ENCODE measurements around the gene TOPORS. TPM values are rescaled to one million over a fixed set of nuclear protein-coding genes. Genes with fewer than 3 reads are reported as not detected.

TOPORS gene
- total and polyA plus RNA-seq, 2 donors (not counting 1 experiment from before 2014, with no cell fraction given): 10.1 to 21.4 TPM

GRCh38 chr9:32570262-32570661, 17.9 kb upstream of the TOPORS start:
- Histone ChIP-seq H3K27me3 (replicated peaks in 1 of 4; ENCODE audit: control extremely low read depth in 1 of 4, control insufficient read depth in 3 of 4, insufficient read depth in 4 of 4, low read length in 3 of 4) (no peaks in the 10 kb centered on the region), H3K9ac (ENCODE audit: low read length) (no peak overlapping the region), H3K79me2 (ENCODE audit: control insufficient read depth, insufficient read depth, low read length) (peaks cover 65% of the 10 kb centered on the region), H4K20me1 (ENCODE audit: control insufficient read depth, insufficient read depth, low read length, poor library complexity, severe bottlenecking) (no peaks in the 10 kb centered on the region), H3K4me2 (replicated peaks; ENCODE audit: low read depth, low read length, poor library complexity, severe bottlenecking) (no peak overlapping the region), H3K9me3 (ENCODE audit: control extremely low read depth in 1 of 3, control insufficient read depth in 2 of 3, insufficient read depth in 1 of 3, low read length in 2 of 3) (no peaks in the 10 kb centered on the region), H2AFZ (ENCODE audit: insufficient read depth, low read depth, low read length, poor library complexity, severe bottlenecking) (no peak overlapping the region), H3K4me1 (ENCODE audit: control insufficient read depth in 2 of 2, insufficient read depth in 2 of 2, low read length in 2 of 2) (peaks cover 15 to 17% of the 10 kb centered on the region in 2 donors), H3K36me3 (replicated peaks in 1 of 2; ENCODE audit: control extremely low read depth in 1 of 2, control insufficient read depth in 1 of 2, extremely low read depth in 1 of 2, insufficient read depth in 2 of 2, low read length in 1 of 2) (peaks cover 2 to 20% of the 10 kb centered on the region in 2 experiments), H3K27ac (ENCODE audit: low read length in 2 of 2) (no peak overlapping the region), H3K4me3 (ENCODE audit: control extremely low read depth in 1 of 5, extremely low read depth in 1 of 5, insufficient read depth in 1 of 5, low read depth in 2 of 5, low read length in 4 of 5) (no peak overlapping the region)
- Mint-ChIP-seq H3K4me3 (no peak overlapping the region), H3K27me3 (no peaks in the 10 kb centered on the region), H3K9me3 (ENCODE audit: insufficient read depth) (no peaks in the 10 kb centered on the region), H3K27ac (no peak overlapping the region), H3K4me1 (peaks cover 28% of the 10 kb centered on the region)
- no peak for ATAC-seq (ENCODE audit: low read depth)
- ChIA-PET CTCF (no interaction called here), POLR2A (no interaction called here)
- TF ChIP-seq EZH2 (IDR thresholded peaks at IDR 0.05; ENCODE audit: borderline replicate concordance, insufficient read depth, low read depth, low read length, poor library complexity, severe bottlenecking): no peak
- no peak for TF ChIP-seq CTCF (IDR thresholded peaks at IDR 0.05)
- 94% methylated on average over 3 of the region's 4 CpGs for WGBS (ENCODE audit: insufficient coverage)
- no peak for DNase-seq
- intact Hi-C loops (cut with micrococcal nuclease): loop anchor here (5.0 kb wide), 1 partner anchor 138 kb away; no protein-coding TSS in a partner anchor

GRCh38 chr9:32566770-32567169, 14.4 kb upstream of the TOPORS start:
- no peak for DNase-seq
- H3K27me3 ChIP-seq (replicated peaks in 1 of 4; ENCODE audit: control extremely low read depth in 1 of 4, control insufficient read depth in 3 of 4, insufficient read depth in 4 of 4, low read length in 3 of 4): no peaks in the 10 kb centered on the region
- WGBS (ENCODE audit: insufficient coverage): 99% methylated on average over 26 of the region's 26 CpGs
- peaks cover 6 to 29% of the 10 kb centered on the region in 2 experiments for H3K36me3 ChIP-seq (replicated peaks in 1 of 2; ENCODE audit: control extremely low read depth in 1 of 2, control insufficient read depth in 1 of 2, extremely low read depth in 1 of 2, insufficient read depth in 2 of 2, low read length in 1 of 2)
- intact Hi-C loops (cut with micrococcal nuclease): no loop called here
- no peak overlapping the region for H3K27ac ChIP-seq (ENCODE audit: low read length in 2 of 2)
- H2AFZ ChIP-seq (ENCODE audit: insufficient read depth, low read depth, low read length, poor library complexity, severe bottlenecking): no peak overlapping the region
- no peak overlapping the region for H3K27ac Mint-ChIP-seq
- CTCF ChIA-PET: interaction anchor here (0.7 to 1.5 kb wide), 2 partner anchors 13 to 189 kb away, joined by 3 to 4 read pairs; no protein-coding TSS in a partner anchor
- no peaks in the 10 kb centered on the region for H3K27me3 Mint-ChIP-seq
- peaks cover 3 to 5% of the 10 kb centered on the region in 2 donors for H3K4me1 ChIP-seq (ENCODE audit: control insufficient read depth in 2 of 2, insufficient read depth in 2 of 2, low read length in 2 of 2)
- no peak overlapping the region for H3K4me3 ChIP-seq (ENCODE audit: control extremely low read depth in 1 of 5, extremely low read depth in 1 of 5, insufficient read depth in 1 of 5, low read depth in 2 of 5, low read length in 4 of 5)
- no peaks in the 10 kb centered on the region for H3K9me3 ChIP-seq (ENCODE audit: control extremely low read depth in 1 of 3, control insufficient read depth in 2 of 3, insufficient read depth in 1 of 3, low read length in 2 of 3)
- H3K79me2 ChIP-seq (ENCODE audit: control insufficient read depth, insufficient read depth, low read length): peaks cover 78% of the 10 kb centered on the region
- H3K9ac ChIP-seq (ENCODE audit: low read length): no peak overlapping the region
- no peak for TF ChIP-seq EZH2 (IDR thresholded peaks at IDR 0.05; ENCODE audit: borderline replicate concordance, insufficient read depth, low read depth, low read length, poor library complexity, severe bottlenecking)
- no peak for TF ChIP-seq CTCF (IDR thresholded peaks at IDR 0.05)
- no peaks in the 10 kb centered on the region for H3K9me3 Mint-ChIP-seq (ENCODE audit: insufficient read depth)
- no peak for ATAC-seq (ENCODE audit: low read depth)
- POLR2A ChIA-PET: no interaction called here
- no peaks in the 10 kb centered on the region for H4K20me1 ChIP-seq (ENCODE audit: control insufficient read depth, insufficient read depth, low read length, poor library complexity, severe bottlenecking)
- H3K4me2 ChIP-seq (replicated peaks; ENCODE audit: low read depth, low read length, poor library complexity, severe bottlenecking): no peak overlapping the region
- H3K4me3 Mint-ChIP-seq: no peak overlapping the region
- H3K4me1 Mint-ChIP-seq: peaks cover 13% of the 10 kb centered on the region

Measured in B cell (primary cell).